PFSK-1 (cell line): Measurements from ENCODE around the gene FKBP10.

ENCODE experiments used
- POLR2AphosphoS5 ChIP-seq: IDR thresholded peaks from 2 replicates; pipeline ENCODE4 v1.6.1; 2012; ENCODE audit warnings: low read depth, mild to moderate bottlenecking, control low read depth, low read length, moderate library complexity
- TF ChIP-seq, protein P1 (sequence below), 2 experiments: IDR thresholded peaks; 2 replicates each; pipeline versions ENCODE4 v1.6.1 to v1.8.0; 2011 to 2012; ENCODE audit warnings: low read depth in 2 of 2, low read length in 2 of 2, control low read depth in 1 of 2, inconsistent platforms in 1 of 2, mild to moderate bottlenecking in 1 of 2, moderate library complexity in 1 of 2; ENCODE audit not compliant: insufficient read depth in 1 of 2

DNA sequence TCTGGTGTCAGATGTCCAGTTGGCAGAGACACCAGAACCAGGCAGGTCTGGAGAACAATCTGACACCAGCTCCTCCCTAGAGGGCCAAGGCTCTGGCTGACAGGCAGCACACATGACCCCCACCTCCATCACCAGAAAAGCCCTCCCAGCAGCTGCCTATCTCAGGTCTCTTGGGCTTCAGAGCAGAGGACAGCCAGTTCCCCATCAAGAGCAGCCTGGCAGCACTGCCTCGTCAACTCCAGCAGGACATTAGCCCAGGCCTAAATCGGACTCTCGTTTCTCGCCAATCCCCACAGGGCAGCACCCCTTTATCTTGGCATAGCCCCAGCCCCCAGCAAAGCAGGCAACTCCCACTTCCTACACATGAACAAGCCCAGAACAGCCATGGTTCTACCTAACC, 30.7 kb upstream of the FKBP10 start:
- TF ChIP-seq POLR2AphosphoS5 = no peak
- TF ChIP-seq, protein P1, sequence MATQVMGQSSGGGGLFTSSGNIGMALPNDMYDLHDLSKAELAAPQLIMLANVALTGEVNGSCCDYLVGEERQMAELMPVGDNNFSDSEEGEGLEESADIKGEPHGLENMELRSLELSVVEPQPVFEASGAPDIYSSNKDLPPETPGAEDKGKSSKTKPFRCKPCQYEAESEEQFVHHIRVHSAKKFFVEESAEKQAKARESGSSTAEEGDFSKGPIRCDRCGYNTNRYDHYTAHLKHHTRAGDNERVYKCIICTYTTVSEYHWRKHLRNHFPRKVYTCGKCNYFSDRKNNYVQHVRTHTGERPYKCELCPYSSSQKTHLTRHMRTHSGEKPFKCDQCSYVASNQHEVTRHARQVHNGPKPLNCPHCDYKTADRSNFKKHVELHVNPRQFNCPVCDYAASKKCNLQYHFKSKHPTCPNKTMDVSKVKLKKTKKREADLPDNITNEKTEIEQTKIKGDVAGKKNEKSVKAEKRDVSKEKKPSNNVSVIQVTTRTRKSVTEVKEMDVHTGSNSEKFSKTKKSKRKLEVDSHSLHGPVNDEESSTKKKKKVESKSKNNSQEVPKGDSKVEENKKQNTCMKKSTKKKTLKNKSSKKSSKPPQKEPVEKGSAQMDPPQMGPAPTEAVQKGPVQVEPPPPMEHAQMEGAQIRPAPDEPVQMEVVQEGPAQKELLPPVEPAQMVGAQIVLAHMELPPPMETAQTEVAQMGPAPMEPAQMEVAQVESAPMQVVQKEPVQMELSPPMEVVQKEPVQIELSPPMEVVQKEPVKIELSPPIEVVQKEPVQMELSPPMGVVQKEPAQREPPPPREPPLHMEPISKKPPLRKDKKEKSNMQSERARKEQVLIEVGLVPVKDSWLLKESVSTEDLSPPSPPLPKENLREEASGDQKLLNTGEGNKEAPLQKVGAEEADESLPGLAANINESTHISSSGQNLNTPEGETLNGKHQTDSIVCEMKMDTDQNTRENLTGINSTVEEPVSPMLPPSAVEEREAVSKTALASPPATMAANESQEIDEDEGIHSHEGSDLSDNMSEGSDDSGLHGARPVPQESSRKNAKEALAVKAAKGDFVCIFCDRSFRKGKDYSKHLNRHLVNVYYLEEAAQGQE (IDR thresholded peaks at IDR 0.05; ENCODE audit: insufficient read depth in 1 of 2, low read depth in 2 of 2, low read length in 2 of 2) = no peak
